CD4-positive, alpha-beta T cell treated with Interleukin-15 for 4 hours (primary cell): ENCODE data around the gene ZXDC.

Source experiments
- DNase-seq: peaks from one replicate; pipeline ENCODE4 v3.0.0-alpha.2; 2020; ENCODE audit warnings: low spot score

ZXDC gene

GRCh38 chr3:126434931-126435411 is 40.7 kb downstream of the ZXDC start:
- no peak for DNase-seq

- no peak for DNase-seq
Observed at GRCh38 chr3:126434264-126434590, 41.5 kb downstream of the ZXDC start.

- DNase-seq: no peak
Observed at GRCh38 chr3:126433496-126434263, 42.0 kb downstream of the ZXDC start.

GRCh38 chr3:126433105-126433430 is 42.6 kb downstream of the ZXDC start:
- DNase-seq: no peak

GRCh38 chr3:126432361-126433104 is 43.2 kb downstream of the ZXDC start:
- DNase-seq: no peak

- no peak for DNase-seq
Observed at GRCh38 chr3:126431103-126431534, 44.6 kb downstream of the ZXDC start.

GRCh38 chr3:126424751-126425150 is 50.9 kb downstream of the ZXDC start:
- no peak for DNase-seq

- no peak for DNase-seq
Observed at GRCh38 chr3:126424039-126424717, 51.5 kb downstream of the ZXDC start.

GRCh38 chr3:126423191-126424038 is 52.3 kb downstream of the ZXDC start:
- DNase-seq: no peak

GRCh38 chr3:126422571-126423091 is 53.1 kb downstream of the ZXDC start:
- DNase-seq: no peak

- DNase-seq: no peak
Observed at GRCh38 chr3:126422121-126422520, 53.6 kb downstream of the ZXDC start.

GRCh38 chr3:126421573-126422119 is 54.0 kb downstream of the ZXDC start:
- no peak for DNase-seq

GRCh38 chr3:126419886-126420786 is 55.6 kb downstream of the ZXDC start:
- no peak for DNase-seq

GRCh38 chr3:126419151-126419703 is 56.5 kb downstream of the ZXDC start:
- no peak for DNase-seq

- no peak for DNase-seq
Observed at GRCh38 chr3:126418661-126419131, 57.0 kb downstream of the ZXDC start.

GRCh38 chr3:126417981-126418530 is 57.6 kb downstream of the ZXDC start:
- DNase-seq: no peak

- DNase-seq: no peak
Observed at GRCh38 chr3:126417515-126417914, 58.2 kb downstream of the ZXDC start.

- no peak for DNase-seq
Observed at GRCh38 chr3:126416943-126417342, 58.7 kb downstream of the ZXDC start.
